Endothelial cell of umbilical vein (primary cell): Measurements from ENCODE around the gene CRYGN. TPM values are rescaled to one million over a fixed set of nuclear protein-coding genes. Genes with fewer than 3 reads are reported as not detected.

ENCODE experiments used
- BruUV-seq: library from RNA; stranded (reverse); fragments of 400-500 nt; replicated peaks from 2 replicates; lab custom pipeline; 2021; lab: Mats Ljungman, UMichigan
- CTCF ChIA-PET: fragments of 300-600, 350-600 bp; sonication (Branson Sonifier 250); formaldehyde crosslinking; loops from one replicate; lab custom pipeline; 2021; ENCODE audit warnings: antibody characterized with exemption, inconsistent platforms; lab: Charles Lee
- POLR2A ChIA-PET: fragments of 300-600, 350-600 bp; sonication (Branson Sonifier 250); formaldehyde crosslinking; loops from one replicate; lab custom pipeline; 2021; ENCODE audit warnings: antibody characterized with exemption, inconsistent platforms; lab: Charles Lee
- DNase-seq: peaks from one replicate; pipeline ENCODE4 v3.0.0-alpha.2; 2011; ENCODE audit warnings: low read depth, low spot score
- FAIRE-seq: peaks from 2 replicates; lab custom pipeline; 2011; peaks lifted over from hg19 to GRCh38; lab: Jason Lieb, UNC
- H2AFZ ChIP-seq: 2 replicates; pipeline ENCODE4 v1.6.0; 2012; ENCODE audit warnings: low read depth, low read length, control low read depth, inconsistent platforms
- H3K27ac ChIP-seq: 2 replicates; pipeline ENCODE4 v1.5.1; 2011; ENCODE audit warnings: low read depth, mild to moderate bottlenecking, control low read depth, low read length, moderate library complexity; ENCODE audit not compliant: insufficient read depth
- H3K27me3 ChIP-seq, 2 experiments: 2 replicates each; pipeline versions ENCODE4 v1.6.0 to v1.6.1; 2011; ENCODE audit warnings: low read length in 2 of 2, mixed read lengths in 1 of 2; ENCODE audit not compliant: control insufficient read depth in 2 of 2, insufficient read depth in 2 of 2
- H3K36me3 ChIP-seq, 2 experiments: 2 replicates in 1 of 2; 3 replicates in 1 of 2; pipeline ENCODE4 v1.5.1; 2011; ENCODE audit warnings: low read length in 2 of 2, mild to moderate bottlenecking in 1 of 2, moderate library complexity in 1 of 2; ENCODE audit not compliant: control insufficient read depth in 2 of 2, insufficient read depth in 2 of 2; ENCODE audit errors: extremely low read depth in 1 of 2
- H3K4me1 ChIP-seq: 3 replicates; pipeline ENCODE4 v1.5.1; 2011; ENCODE audit warnings: mild to moderate bottlenecking, low read length; ENCODE audit not compliant: control insufficient read depth, insufficient read depth; ENCODE audit errors: extremely low read depth
- H3K4me2 ChIP-seq: 2 replicates; pipeline ENCODE4 v1.6.1; 2011; ENCODE audit warnings: low read length, control low read depth, mixed read lengths; ENCODE audit not compliant: insufficient read depth
- H3K4me3 ChIP-seq, 3 experiments: fragments of 200-600 bp in 1 of 3; sonication (generic), shearing (Covaris generic) in 1 of 3; replicated peaks in 1 of 3; 2 replicates each; pipeline ENCODE4 v1.5.1; 2011 to 2016; ENCODE audit warnings: control low read depth in 3 of 3, low read length in 3 of 3, mild to moderate bottlenecking in 2 of 3, inconsistent platforms in 1 of 3, low read depth in 1 of 3, moderate library complexity in 1 of 3; ENCODE audit not compliant: insufficient read depth in 1 of 3
- H3K79me2 ChIP-seq: 2 replicates; pipeline ENCODE4 v1.6.0; 2012; ENCODE audit warnings: low read length, inconsistent platforms; ENCODE audit not compliant: control insufficient read depth, insufficient read depth
- H3K9ac ChIP-seq: replicated peaks from 2 replicates; pipeline ENCODE3; 2011; ENCODE audit warnings: low read length, control low read depth; ENCODE audit not compliant: insufficient read depth; ENCODE audit errors: extremely low read depth
- H3K9me1 ChIP-seq: replicated peaks from 3 replicates; pipeline ENCODE4 v1.6.0; 2011; ENCODE audit warnings: mild to moderate bottlenecking, low read length; ENCODE audit not compliant: control insufficient read depth, insufficient read depth; ENCODE audit errors: extremely low read depth
- H3K9me3 ChIP-seq: replicated peaks from 2 replicates; pipeline ENCODE4 v1.5.1; 2012; ENCODE audit warnings: low read length, inconsistent platforms; ENCODE audit not compliant: control insufficient read depth, insufficient read depth
- H4K20me1 ChIP-seq: replicated peaks from 2 replicates; pipeline ENCODE3; 2011; ENCODE audit warnings: mild to moderate bottlenecking, low read length; ENCODE audit not compliant: control insufficient read depth, insufficient read depth; ENCODE audit errors: extremely low read depth
- EZH2 ChIP-seq: IDR thresholded peaks from 2 replicates; pipeline ENCODE4 v1.6.1; 2012; ENCODE audit warnings: borderline replicate concordance, low read depth, mild to moderate bottlenecking, moderate library complexity, low read length, inconsistent platforms; ENCODE audit not compliant: severe bottlenecking
- FOS ChIP-seq: IDR thresholded peaks from 2 replicates; pipeline ENCODE4 v1.6.1; 2011; ENCODE audit warnings: mild to moderate bottlenecking, low read length, moderate library complexity, borderline replicate concordance; ENCODE audit not compliant: insufficient read depth
- GATA2 ChIP-seq: IDR thresholded peaks from 2 replicates; pipeline ENCODE4 v1.7.0; 2011; ENCODE audit warnings: low read depth, mild to moderate bottlenecking, moderate library complexity, mixed read lengths, low read length; ENCODE audit not compliant: insufficient read length, insufficient read depth
- JUN ChIP-seq: IDR thresholded peaks from 2 replicates; pipeline ENCODE4 v1.6.1; 2011; ENCODE audit warnings: borderline replicate concordance, low read depth; ENCODE audit not compliant: insufficient read length, insufficient read depth
- MAX ChIP-seq: IDR thresholded peaks from 2 replicates; pipeline ENCODE4 v1.6.1; 2011; ENCODE audit not compliant: insufficient read depth, insufficient read length
- MYC ChIP-seq: IDR thresholded peaks from one replicate; pipeline ENCODE4 v1.6.1; 2011; ENCODE audit warnings: mild to moderate bottlenecking, low read depth, low read length
- POLR2A ChIP-seq: IDR thresholded peaks from 2 replicates; pipeline ENCODE4 v1.6.1; 2012; ENCODE audit warnings: low read depth, mild to moderate bottlenecking, control low read depth, low read length
- POLR2AphosphoS5 ChIP-seq: IDR thresholded peaks from 2 replicates; pipeline ENCODE4 v1.6.1; 2012; ENCODE audit warnings: low read depth, mild to moderate bottlenecking, control low read depth, low read length, moderate library complexity; ENCODE audit not compliant: insufficient read depth
- dilution Hi-C: fragments of 300-500 bp; cut with MboI; formaldehyde crosslinking; loops from one replicate; pipeline ENCODE4 v1.15.0; 2019; ENCODE audit warnings: low sequenced_read_pairs; ENCODE audit not compliant: extremely low pct_ligation_motif_present
- intact Hi-C: fragments of 100-400 bp; cut with micrococcal nuclease; formaldehyde crosslinking; loops from one replicate; pipeline ENCODE4 v1.10.0; 2022
- polyA plus RNA-seq, 4 experiments: library from polyadenylated mRNA; depleted of rRNA in 3 of 4; stranded (reverse) in 3 of 4; unstranded in 1 of 4; fragments of >200 nt; gene quantifications; 2 replicates each; pipeline versions ENCODE4 v1.2.1 to v1.2.3, GENCODE V29; 2011 to 2012; ENCODE audit warnings: missing spikeins in 1 of 4
- total RNA-seq: library from RNA; stranded (reverse); gene quantifications from 2 replicates; pipeline ENCODE4 v1.2.3, GENCODE V29; 2021
- TF ChIP-seq, protein P1 (sequence below), 2 donors: IDR thresholded peaks; 1 replicate in 1 of 2; 2 replicates in 1 of 2; pipeline ENCODE4 v1.5.1; 2011; ENCODE audit warnings: low read length in 2 of 2, mild to moderate bottlenecking in 2 of 2, moderate library complexity in 2 of 2, control low read depth in 1 of 2, inconsistent platforms in 1 of 2, low read depth in 1 of 2; ENCODE audit not compliant: insufficient read depth in 1 of 2; ENCODE audit errors: extremely low read depth in 1 of 2

CRYGN gene
- total and polyA plus RNA-seq, 2 donors (not counting 3 experiments of a cell fraction or from before 2014, with no cell fraction given), result not detected

DNA sequence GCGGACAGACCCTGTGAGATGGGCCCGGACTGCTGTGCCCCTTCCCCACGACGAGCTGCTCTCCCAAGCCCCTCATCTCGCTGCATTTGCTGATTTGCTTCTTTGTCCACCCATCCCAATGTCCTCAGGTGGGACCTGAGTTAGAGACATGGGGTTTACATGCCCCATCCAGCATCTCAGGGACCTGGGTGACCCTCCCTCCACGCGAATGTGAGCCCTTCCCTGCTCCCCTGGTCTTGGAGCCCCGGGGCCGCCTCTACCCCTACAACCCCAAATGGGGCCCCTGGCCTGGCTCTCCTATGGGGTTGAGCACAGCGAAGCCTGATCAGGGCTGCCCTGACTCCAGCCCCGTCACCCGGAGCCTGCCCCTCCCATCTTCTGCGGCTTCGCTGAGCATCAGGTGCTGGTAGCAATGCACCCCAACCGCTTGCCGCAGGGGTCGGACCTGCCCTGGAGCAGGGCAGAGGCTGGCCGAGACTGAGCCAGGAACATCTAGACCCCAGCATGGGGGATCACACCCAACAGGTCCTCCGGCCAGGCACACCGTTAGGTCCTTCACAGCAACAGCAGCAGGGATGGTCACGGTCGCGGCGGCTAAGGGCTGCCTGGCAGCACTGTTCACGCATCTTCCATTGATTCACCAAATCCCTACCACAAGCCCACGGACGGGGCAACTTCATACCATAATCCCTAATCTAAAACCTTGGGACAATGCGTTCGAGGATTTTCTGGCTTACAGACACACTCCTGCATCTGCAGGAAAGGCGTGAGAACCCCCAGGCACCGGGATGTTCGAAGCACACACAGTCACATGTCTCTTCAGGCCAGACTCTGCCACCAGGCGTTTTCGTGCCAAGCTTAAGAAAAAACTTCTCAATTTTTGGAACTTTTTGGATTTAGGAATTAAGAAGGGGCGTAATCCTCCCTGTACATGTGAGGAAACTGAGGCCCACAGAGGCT lies 45.6 kb downstream of the CRYGN start:
- Histone ChIP-seq H3K4me1 (no peaks in the 10 kb centered on the region), H3K36me3 (no peaks in the 10 kb centered on the region), H3K9me1 (no peaks in the 10 kb centered on the region), H3K4me3 (no peak overlapping the region), H2AFZ (no peak overlapping the region), H3K79me2 (no peaks in the 10 kb centered on the region), H3K4me2 (no peak overlapping the region), H4K20me1 (no peaks in the 10 kb centered on the region), H3K9ac (no peak overlapping the region), H3K27ac (no peak overlapping the region), H3K27me3 (no peaks in the 10 kb centered on the region), H3K9me3 (no peaks in the 10 kb centered on the region)
- no TSS peak for BruUV-seq
- intact Hi-C loops, result no loop called here
- POLR2A ChIA-PET, result no interaction called here
- no peak for DNase-seq
- CTCF ChIA-PET, result interaction anchor here (1.2 kb wide), 1 partner anchor 54 kb away, joined by 4 read pairs; no protein-coding TSS in a partner anchor
- dilution Hi-C loops, result no loop called here
- no peak for FAIRE-seq
- TF ChIP-seq MYC (no peak), JUN (no peak), EZH2 (no peak), POLR2A (no peak), POLR2AphosphoS5 (no peak), GATA2 (no peak), MAX (no peak), FOS (no peak)
- TF ChIP-seq, protein P1, sequence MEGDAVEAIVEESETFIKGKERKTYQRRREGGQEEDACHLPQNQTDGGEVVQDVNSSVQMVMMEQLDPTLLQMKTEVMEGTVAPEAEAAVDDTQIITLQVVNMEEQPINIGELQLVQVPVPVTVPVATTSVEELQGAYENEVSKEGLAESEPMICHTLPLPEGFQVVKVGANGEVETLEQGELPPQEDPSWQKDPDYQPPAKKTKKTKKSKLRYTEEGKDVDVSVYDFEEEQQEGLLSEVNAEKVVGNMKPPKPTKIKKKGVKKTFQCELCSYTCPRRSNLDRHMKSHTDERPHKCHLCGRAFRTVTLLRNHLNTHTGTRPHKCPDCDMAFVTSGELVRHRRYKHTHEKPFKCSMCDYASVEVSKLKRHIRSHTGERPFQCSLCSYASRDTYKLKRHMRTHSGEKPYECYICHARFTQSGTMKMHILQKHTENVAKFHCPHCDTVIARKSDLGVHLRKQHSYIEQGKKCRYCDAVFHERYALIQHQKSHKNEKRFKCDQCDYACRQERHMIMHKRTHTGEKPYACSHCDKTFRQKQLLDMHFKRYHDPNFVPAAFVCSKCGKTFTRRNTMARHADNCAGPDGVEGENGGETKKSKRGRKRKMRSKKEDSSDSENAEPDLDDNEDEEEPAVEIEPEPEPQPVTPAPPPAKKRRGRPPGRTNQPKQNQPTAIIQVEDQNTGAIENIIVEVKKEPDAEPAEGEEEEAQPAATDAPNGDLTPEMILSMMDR (IDR thresholded peaks at IDR 0.05; ENCODE audit: extremely low read depth in 1 of 2, insufficient read depth in 1 of 2, low read depth in 1 of 2, low read length in 2 of 2), result no peak
